ENCODE measurements around the gene NCAPD3. TPM values are rescaled to one million over a fixed set of nuclear protein-coding genes. Genes with fewer than 3 reads are reported as not detected.

Gene NCAPD3, protein sequence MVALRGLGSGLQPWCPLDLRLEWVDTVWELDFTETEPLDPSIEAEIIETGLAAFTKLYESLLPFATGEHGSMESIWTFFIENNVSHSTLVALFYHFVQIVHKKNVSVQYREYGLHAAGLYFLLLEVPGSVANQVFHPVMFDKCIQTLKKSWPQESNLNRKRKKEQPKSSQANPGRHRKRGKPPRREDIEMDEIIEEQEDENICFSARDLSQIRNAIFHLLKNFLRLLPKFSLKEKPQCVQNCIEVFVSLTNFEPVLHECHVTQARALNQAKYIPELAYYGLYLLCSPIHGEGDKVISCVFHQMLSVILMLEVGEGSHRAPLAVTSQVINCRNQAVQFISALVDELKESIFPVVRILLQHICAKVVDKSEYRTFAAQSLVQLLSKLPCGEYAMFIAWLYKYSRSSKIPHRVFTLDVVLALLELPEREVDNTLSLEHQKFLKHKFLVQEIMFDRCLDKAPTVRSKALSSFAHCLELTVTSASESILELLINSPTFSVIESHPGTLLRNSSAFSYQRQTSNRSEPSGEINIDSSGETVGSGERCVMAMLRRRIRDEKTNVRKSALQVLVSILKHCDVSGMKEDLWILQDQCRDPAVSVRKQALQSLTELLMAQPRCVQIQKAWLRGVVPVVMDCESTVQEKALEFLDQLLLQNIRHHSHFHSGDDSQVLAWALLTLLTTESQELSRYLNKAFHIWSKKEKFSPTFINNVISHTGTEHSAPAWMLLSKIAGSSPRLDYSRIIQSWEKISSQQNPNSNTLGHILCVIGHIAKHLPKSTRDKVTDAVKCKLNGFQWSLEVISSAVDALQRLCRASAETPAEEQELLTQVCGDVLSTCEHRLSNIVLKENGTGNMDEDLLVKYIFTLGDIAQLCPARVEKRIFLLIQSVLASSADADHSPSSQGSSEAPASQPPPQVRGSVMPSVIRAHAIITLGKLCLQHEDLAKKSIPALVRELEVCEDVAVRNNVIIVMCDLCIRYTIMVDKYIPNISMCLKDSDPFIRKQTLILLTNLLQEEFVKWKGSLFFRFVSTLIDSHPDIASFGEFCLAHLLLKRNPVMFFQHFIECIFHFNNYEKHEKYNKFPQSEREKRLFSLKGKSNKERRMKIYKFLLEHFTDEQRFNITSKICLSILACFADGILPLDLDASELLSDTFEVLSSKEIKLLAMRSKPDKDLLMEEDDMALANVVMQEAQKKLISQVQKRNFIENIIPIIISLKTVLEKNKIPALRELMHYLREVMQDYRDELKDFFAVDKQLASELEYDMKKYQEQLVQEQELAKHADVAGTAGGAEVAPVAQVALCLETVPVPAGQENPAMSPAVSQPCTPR (N-terminal part only)
- 17.5 TPM for total RNA-seq
- long read RNA-seq, full-length matches to known transcripts, result 1 of 13 reads
- long read RNA-seq, partial matches to known transcripts, result 8 of 13 reads
- long read RNA-seq, other reads (novel, unspliced or antisense), result 4 of 13 reads

DNA sequence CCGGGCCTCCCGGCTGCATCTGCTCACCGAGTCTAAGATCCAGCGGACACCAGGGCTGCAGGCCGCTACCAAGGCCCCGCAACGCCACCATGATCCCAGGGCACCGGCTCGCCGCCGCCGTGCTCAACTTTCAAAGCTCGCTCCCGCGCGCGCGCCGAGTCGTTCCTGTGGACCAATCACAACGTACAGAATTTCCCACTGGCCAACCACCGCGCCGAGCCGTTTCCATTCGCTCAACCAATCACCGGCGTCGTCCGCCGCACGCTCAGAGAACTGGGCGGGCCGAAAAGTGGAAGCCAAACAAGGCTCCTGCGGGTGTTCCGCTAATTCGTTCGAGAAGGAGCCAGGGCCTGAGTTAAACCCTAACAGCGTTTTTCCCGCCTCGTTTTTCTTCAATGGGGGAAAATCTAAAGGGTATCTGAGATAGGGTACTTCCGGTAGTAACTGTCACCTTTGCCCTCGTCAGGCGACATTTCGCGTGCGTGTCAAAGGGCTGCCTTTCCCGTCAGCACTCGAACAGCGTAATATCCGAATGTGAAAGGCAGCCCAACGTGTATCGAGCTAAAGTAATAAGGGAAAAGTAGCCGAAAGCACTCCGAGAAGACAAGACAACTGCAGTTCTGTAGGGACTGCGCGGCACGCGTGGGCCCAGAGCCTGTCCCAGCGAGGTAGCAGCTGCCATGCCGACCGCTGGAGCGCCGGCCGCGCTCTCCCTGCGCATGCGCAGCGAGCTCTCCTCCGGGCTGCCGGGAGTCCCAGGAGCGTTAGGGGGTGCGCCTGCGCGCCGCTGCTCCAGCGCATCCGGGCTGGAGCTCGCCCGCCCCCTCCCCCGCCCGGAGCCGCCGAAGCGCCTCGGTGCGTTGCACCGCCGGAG lies at the start of gene NCAPD3, which contains the start of gene VPS26B:
Gene NCAPD3, minus strand, starts transcription at position 132 of the 874 bp plus-strand sequence. Its CDS starts 41 bp downstream, at position 91.
Gene VPS26B, plus strand, starts transcription at position 836 of the 874 bp plus-strand sequence. CDS start 452 bp downstream, outside the sequence.
- intact Hi-C loops (cut with DNase I), result loop anchor here (2.0 kb wide), 1 partner anchor 29 kb away; the partner anchor contains the start of genes ACAD8 and THYN1
- peak; percentile 98 for DNase-seq (ENCODE audit: low spot score)

GRCh38 chr11:134273317-134273712 lies 49.5 kb upstream of the NCAPD3 start:
- intact Hi-C loops (cut with DNase I), result no loop called here
- no peak for DNase-seq (ENCODE audit: low spot score)

GRCh38 chr11:134272381-134273316 lies 48.9 kb upstream of the NCAPD3 start:
- DNase-seq (ENCODE audit: low spot score), result no peak
- intact Hi-C loops (cut with DNase I), result no loop called here

- DNase-seq (ENCODE audit: low spot score), result no peak
- intact Hi-C loops (cut with DNase I), result no loop called here
Measured at GRCh38 chr11:134271978-134272377, 48.2 kb upstream of the NCAPD3 start.

DNA sequence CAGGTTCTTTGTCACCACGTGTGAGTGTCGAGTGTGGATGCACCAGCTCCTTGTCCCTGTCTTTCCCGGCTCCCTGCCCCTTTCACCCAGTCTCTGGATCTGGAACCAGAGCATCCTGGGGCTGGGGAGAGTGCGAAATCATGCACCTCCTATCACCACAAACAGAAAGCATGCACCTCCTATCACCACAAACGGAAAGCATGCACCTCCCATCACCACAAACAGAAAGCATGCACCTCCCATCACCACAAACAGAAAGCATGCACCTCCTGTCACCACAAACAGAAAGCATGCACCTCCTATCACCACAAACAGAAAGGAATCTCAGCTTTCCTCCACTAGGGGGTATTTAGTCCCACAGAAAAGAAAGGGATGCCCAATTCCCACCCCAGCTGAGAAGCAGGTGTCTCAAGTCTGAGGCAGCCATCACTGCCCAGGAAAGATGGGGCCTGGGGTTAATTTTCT lies 46.5 kb upstream of the NCAPD3 start:
- intact Hi-C loops (cut with DNase I), result no loop called here
- DNase-seq (ENCODE audit: low spot score), result no peak

GRCh38 chr11:134267966-134268365 lies 44.2 kb upstream of the NCAPD3 start:
- intact Hi-C loops (cut with DNase I), result no loop called here
- no peak for DNase-seq (ENCODE audit: low spot score)

GRCh38 chr11:134267461-134267860 lies 43.7 kb upstream of the NCAPD3 start:
- DNase-seq (ENCODE audit: low spot score), result no peak
- intact Hi-C loops (cut with DNase I), result no loop called here

DNA sequence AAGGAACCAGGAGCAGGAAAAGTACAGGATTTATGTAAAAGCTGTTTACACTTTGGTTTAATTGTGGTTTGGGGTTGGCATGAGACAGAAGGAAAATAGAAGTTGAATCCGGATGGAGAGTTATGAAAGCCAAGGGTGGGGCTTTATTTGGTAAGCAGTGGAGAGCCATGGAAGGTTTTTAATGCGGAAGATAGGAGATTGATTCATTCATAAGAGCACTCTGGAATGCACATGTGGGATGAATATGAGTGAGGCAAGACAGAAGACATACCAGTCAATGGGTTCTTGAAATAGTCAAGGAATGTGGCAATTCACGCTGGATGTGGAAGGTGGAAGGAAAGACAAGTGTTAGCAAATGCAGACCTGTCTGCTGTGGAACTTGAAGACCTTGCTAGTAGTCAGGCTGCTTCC lies 43.1 kb upstream of the NCAPD3 start:
- intact Hi-C loops (cut with DNase I), result no loop called here
- DNase-seq (ENCODE audit: low spot score), result no peak

DNA sequence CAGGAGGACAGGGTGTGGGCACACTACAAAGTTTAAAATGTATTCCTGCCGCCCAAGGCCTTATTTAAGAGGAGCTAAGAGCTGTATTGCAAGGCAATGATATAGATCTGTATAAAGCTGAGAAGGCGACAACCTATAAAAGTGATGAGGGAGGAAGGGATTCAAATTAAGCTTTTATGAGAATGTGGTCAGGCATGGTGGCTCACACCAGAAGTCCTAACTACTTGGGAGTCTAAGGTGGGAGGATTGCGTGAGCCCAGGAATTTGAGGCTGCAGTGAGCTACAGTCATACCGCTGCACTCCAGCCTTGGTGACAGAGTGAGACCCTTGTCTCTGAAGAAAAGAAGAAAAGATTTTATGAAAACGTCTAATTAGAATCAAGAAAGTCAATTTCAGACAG lies 42.7 kb upstream of the NCAPD3 start:
- DNase-seq (ENCODE audit: low spot score), result no peak
- intact Hi-C loops (cut with DNase I), result no loop called here

GRCh38 chr11:134264966-134265764 lies 41.4 kb upstream of the NCAPD3 start:
- intact Hi-C loops (cut with DNase I), result loop anchor here (5.0 kb wide), 1 partner anchor 47 kb away; no protein-coding TSS in a partner anchor
- DNase-seq (ENCODE audit: low spot score), result no peak

- DNase-seq (ENCODE audit: low spot score), result no peak
- intact Hi-C loops (cut with DNase I), result loop anchor here (5.0 kb wide), 1 partner anchor 50 kb away; no protein-coding TSS in a partner anchor
Measured at GRCh38 chr11:134261626-134262488, 38.1 kb upstream of the NCAPD3 start.

GRCh38 chr11:134260983-134261382 lies 37.2 kb upstream of the NCAPD3 start:
- DNase-seq (ENCODE audit: low spot score), result no peak
- intact Hi-C loops (cut with DNase I), result loop anchor here (5.0 kb wide), 1 partner anchor 51 kb away; no protein-coding TSS in a partner anchor

GRCh38 chr11:134260503-134260902 lies 36.7 kb upstream of the NCAPD3 start:
- intact Hi-C loops (cut with DNase I), result loop anchor here (5.0 kb wide), 1 partner anchor 52 kb away; no protein-coding TSS in a partner anchor
- no peak for DNase-seq (ENCODE audit: low spot score)

DNA sequence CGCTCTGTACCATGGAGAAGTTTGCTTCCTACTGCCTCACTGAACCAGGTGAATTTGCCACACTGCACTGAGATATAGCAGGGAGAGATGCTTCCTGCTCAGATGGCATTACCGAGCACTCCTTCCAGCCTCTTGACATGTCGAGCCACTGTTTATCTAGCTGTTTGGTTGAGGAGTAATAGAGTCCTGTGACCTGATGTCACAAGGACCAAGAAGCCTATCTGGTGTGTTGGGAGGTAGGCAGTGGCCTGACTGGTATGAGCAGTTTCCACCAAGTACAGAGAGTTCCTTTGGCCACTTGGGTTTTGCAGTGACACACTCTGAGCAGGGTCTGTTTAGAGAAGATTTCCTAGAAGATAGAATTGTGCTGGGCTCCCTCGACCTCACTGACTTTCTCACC lies 34.8 kb upstream of the NCAPD3 start:
- intact Hi-C loops (cut with DNase I), result no loop called here
- DNase-seq (ENCODE audit: low spot score), result peak; percentile 22

- intact Hi-C loops (cut with DNase I), result no loop called here
- peak; percentile 43 for DNase-seq (ENCODE audit: low spot score)
Measured at GRCh38 chr11:134257101-134257500, 33.3 kb upstream of the NCAPD3 start.
